Common myeloid progenitor, CD34-positive (primary cell): ENCODE data around the gene TNKS1BP1.

Experiments used
- CTCF ChIA-PET: fragments of 350-600 bp; sonication (Branson Sonifier 250); formaldehyde crosslinking; loops from one replicate; lab custom pipeline; 2021; ENCODE audit warnings: antibody characterized with exemption; lab: Charles Lee
- POLR2A ChIA-PET: fragments of 350-600 bp; sonication (Branson Sonifier 250); formaldehyde crosslinking; loops from one replicate; lab custom pipeline; 2021; ENCODE audit warnings: antibody characterized with exemption; lab: Charles Lee
- DNase-seq, 3 donors: peaks; one replicate each; pipeline versions ENCODE4 v3.0.0 to v3.0.0-alpha.2; 2013
- H3K27ac ChIP-seq, 2 experiments: 1 replicate in 1 of 2; 2 replicates in 1 of 2; pipeline ENCODE4 v1.7.0; 2013; ENCODE audit warnings: inconsistent platforms in 2 of 2, low read length in 2 of 2, mild to moderate bottlenecking in 2 of 2, low read depth in 1 of 2, moderate library complexity in 1 of 2; ENCODE audit not compliant: severe bottlenecking in 2 of 2, insufficient read depth in 1 of 2, poor library complexity in 1 of 2
- H3K27me3 ChIP-seq, 5 experiments: replicated peaks in 2 of 5; 1 replicate in 3 of 5; 2 replicates in 2 of 5; pipeline versions ENCODE4 v1.6.1 to v1.7.0; 2013; ENCODE audit warnings: low read length in 4 of 5, mild to moderate bottlenecking in 2 of 5, moderate library complexity in 2 of 5, inconsistent platforms in 1 of 5; ENCODE audit not compliant: insufficient read depth in 5 of 5, control insufficient read depth in 4 of 5
- H3K36me3 ChIP-seq, 4 experiments: 1 replicate in 2 of 4; 2 replicates in 2 of 4; pipeline versions ENCODE4 v1.6.1 to v1.7.0; 2013; ENCODE audit warnings: low read length in 3 of 4, control low read depth in 1 of 4, mild to moderate bottlenecking in 1 of 4; ENCODE audit not compliant: control insufficient read depth in 4 of 4, insufficient read depth in 4 of 4
- H3K4me1 ChIP-seq, 4 experiments: 1 replicate in 3 of 4; 2 replicates in 1 of 4; pipeline versions ENCODE4 v1.6.1 to v1.7.1; 2013; ENCODE audit warnings: low read length in 3 of 4, mild to moderate bottlenecking in 3 of 4, control low read depth in 1 of 4, inconsistent platforms in 1 of 4, moderate library complexity in 1 of 4; ENCODE audit not compliant: control insufficient read depth in 4 of 4, insufficient read depth in 4 of 4; ENCODE audit errors: control extremely low read depth in 1 of 4
- H3K4me3 ChIP-seq, 7 experiments: 1 replicate in 4 of 7; 2 replicates in 3 of 7; pipeline versions ENCODE4 v1.5.1 to v1.7.0; 2013; ENCODE audit warnings: mild to moderate bottlenecking in 7 of 7, low read length in 6 of 7, moderate library complexity in 6 of 7, inconsistent platforms in 2 of 7, low read depth in 2 of 7, control low read depth in 1 of 7; ENCODE audit not compliant: insufficient read depth in 4 of 7, control insufficient read depth in 1 of 7; ENCODE audit errors: extremely low read depth in 1 of 7
- H3K9me3 ChIP-seq, 5 experiments: 1 replicate in 4 of 5; 2 replicates in 1 of 5; pipeline versions ENCODE4 v1.6.1 to v1.7.1; 2013; ENCODE audit warnings: low read length in 4 of 5, mild to moderate bottlenecking in 2 of 5, inconsistent platforms in 1 of 5, low read depth in 1 of 5, moderate library complexity in 1 of 5; ENCODE audit not compliant: control insufficient read depth in 4 of 5, insufficient read depth in 2 of 5; ENCODE audit errors: control extremely low read depth in 1 of 5
- WGBS: methylation state at CpG from one replicate; pipeline ENCODE4 v1.1.5; 2013; ENCODE audit not compliant: insufficient coverage; 5-methylcytosine and 5-hydroxymethylcytosine counted together

Gene TNKS1BP1

DNA sequence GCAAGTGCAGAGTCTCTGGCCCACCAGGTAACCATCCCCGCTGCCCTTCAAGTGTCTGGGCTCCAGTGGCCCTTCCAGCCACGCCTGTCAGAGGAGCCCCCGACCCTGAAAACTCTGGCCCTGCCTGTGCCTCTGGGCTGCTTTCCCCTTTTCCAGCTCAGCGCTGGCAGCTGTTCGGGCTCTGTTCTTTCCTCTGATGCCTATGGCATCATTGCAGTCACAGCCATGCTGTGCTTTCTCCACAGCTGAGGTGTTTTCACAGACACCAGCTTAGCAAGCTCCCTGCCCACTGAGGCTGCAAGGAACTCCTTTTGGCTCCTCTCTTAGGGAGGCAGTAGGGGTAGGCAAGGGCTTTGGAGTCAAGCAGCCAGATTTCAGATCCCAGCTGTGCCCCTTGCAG, 34.6 kb upstream of the TNKS1BP1 start:
- Histone ChIP-seq H3K36me3 (no peaks in the 10 kb centered on the region), H3K4me3 (no peak overlapping the region), H3K27ac (no peak overlapping the region), H3K9me3 (no peaks in the 10 kb centered on the region), H3K4me1 (peaks cover 16 to 55% (median 40%) of the 10 kb centered on the region in 4 experiments), H3K27me3 (no peaks in the 10 kb centered on the region)
- no peak for DNase-seq
- ChIA-PET POLR2A (no interaction called here), CTCF (interaction anchor here (1.1 to 2.0 kb wide), 4 partner anchors 9 to 98 kb away, joined by 4 to 6 read pairs (median 6); no protein-coding TSS in a partner anchor)
- 95% methylated on average over 5 of the region's 5 CpGs for WGBS

DNA sequence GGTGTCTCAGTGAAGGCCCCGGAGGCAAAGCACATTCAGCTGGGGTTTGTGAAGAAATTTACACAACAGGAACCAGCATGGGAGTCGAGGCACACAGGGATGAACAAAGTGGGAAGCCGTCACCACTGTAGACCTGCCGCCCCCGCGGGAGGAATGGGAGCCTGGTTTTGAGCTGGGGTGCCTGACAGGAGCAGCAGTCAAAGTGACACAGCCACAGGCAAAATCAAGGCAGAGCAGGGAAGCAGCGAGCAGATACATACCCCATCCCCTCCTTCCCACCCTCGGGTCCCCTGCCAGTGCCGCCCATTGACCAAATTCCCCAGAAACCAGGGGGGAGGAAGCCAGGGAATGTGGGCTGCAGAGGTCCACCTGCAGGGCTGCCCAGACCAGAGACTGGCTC, 34.2 kb upstream of the TNKS1BP1 start:
- Histone ChIP-seq H3K9me3 (no peaks in the 10 kb centered on the region), H3K27ac (no peak overlapping the region), H3K4me1 (peaks cover 18 to 59% (median 44%) of the 10 kb centered on the region in 4 experiments), H3K4me3 (no peak overlapping the region), H3K27me3 (no peaks in the 10 kb centered on the region), H3K36me3 (no peaks in the 10 kb centered on the region)
- CTCF ChIA-PET: interaction anchor here (1.1 to 1.6 kb wide), 4 partner anchors 9 to 99 kb away, joined by 4 to 6 read pairs (median 4); partner anchors contain the start of gene PRG3
- POLR2A ChIA-PET: no interaction called here
- DNase-seq: no peak
- 94% methylated on average over 8 of the region's 9 CpGs for WGBS

DNA sequence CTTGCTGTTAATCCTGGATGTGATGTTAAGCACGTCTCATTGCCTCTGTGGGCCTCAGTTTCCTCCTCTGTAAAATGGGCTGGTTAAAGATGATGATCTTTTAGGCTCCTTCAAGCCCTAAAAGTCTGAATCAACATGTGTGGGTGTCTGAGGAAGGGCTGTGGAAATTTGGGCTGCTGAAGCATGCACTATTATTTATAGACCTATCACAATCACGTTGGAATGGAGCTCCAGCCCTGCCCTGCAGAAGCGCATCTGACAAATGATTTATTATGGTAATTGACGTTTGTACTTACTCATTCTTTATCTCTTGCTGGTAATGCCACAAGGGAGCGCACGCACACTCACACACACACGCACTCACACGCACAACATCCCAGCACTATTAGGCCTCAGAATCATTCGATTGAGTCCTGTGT, 33.8 kb upstream of the TNKS1BP1 start:
- Histone ChIP-seq H3K4me1 (peaks cover 21 to 63% (median 49%) of the 10 kb centered on the region in 4 experiments), H3K27me3 (no peaks in the 10 kb centered on the region), H3K4me3 (no peak overlapping the region), H3K27ac (no peak overlapping the region), H3K9me3 (no peaks in the 10 kb centered on the region), H3K36me3 (no peaks in the 10 kb centered on the region)
- CTCF ChIA-PET: interaction anchor here (1.1 to 1.6 kb wide), 4 partner anchors 22 to 99 kb away, joined by 4 to 6 read pairs (median 4); partner anchors contain the start of gene PRG3
- peak in 2 of 3 donors; percentile 49 to 62 for DNase-seq
- POLR2A ChIA-PET: no interaction called here
- WGBS: 56% methylated on average over 4 of the region's 9 CpGs

DNA sequence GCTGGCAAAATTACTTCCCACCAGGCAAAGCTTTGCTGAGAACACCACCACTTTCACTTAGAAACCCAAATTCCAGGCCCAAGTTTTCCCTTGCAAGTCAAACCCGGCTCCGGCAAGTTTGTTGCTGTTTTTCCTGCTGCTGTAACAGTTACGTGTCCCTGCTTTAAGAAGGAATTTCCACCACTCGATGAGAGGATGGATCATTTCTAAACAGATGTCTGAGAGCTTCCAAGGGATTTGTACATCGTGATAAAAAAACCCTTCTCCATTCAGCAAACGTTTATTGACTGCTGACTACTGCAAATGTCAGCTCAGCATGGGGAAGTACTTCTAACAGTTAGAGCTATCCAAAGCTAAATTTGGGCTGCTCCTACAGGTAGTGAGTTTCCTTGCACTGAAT, 33.1 kb upstream of the TNKS1BP1 start:
- Histone ChIP-seq H3K36me3 (no peaks in the 10 kb centered on the region), H3K4me3 (peak overlapping the region in 1 of 7 experiments; percentile 21), H3K27me3 (no peaks in the 10 kb centered on the region), H3K9me3 (no peaks in the 10 kb centered on the region), H3K27ac (no peak overlapping the region), H3K4me1 (peaks cover 26 to 70% (median 56%) of the 10 kb centered on the region in 4 experiments)
- CTCF ChIA-PET: interaction anchor here (0.8 to 1.6 kb wide), 7 partner anchors 12 to 100 kb away, joined by 3 to 6 read pairs (median 3); partner anchors contain the start of gene PRG3
- POLR2A ChIA-PET: no interaction called here
- 58% methylated on average over 6 of the region's 6 CpGs for WGBS
- peak in 2 of 3 donors; percentile 50 to 56 for DNase-seq

DNA sequence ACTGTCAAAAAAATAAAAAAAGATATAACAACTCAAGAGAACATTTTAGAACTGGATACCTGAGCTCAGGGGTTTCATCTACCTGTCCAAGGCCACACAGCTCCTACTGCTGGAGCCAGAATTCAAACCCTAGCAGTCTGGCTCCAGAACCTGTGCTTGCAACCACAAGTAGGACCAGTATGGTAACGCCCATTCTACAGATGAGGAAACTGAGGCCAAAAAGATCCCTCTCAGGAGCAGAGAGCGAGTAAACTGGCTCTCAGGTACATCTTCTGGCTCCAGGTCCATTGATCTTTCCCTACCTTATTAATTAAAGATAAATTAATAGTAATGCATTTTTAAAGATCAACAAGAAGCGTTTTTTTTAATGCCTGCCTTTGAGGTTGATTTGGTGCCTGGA, 32.6 kb upstream of the TNKS1BP1 start:
- no peaks in the 10 kb centered on the region for H3K9me3 ChIP-seq
- H3K4me3 ChIP-seq: no peak overlapping the region
- H3K27ac ChIP-seq: no peak overlapping the region
- ChIA-PET POLR2A (no interaction called here), CTCF (interaction anchor here (0.8 to 1.5 kb wide), 7 partner anchors 11 to 119 kb away, joined by 3 to 4 read pairs (median 3); no protein-coding TSS in a partner anchor)
- H3K4me1 ChIP-seq: peaks cover 26 to 74% (median 60%) of the 10 kb centered on the region in 4 experiments
- H3K27me3 ChIP-seq: no peaks in the 10 kb centered on the region
- no peak for DNase-seq
- H3K36me3 ChIP-seq: no peaks in the 10 kb centered on the region
- WGBS: 67% methylated on average over 1 of the region's 3 CpGs

DNA sequence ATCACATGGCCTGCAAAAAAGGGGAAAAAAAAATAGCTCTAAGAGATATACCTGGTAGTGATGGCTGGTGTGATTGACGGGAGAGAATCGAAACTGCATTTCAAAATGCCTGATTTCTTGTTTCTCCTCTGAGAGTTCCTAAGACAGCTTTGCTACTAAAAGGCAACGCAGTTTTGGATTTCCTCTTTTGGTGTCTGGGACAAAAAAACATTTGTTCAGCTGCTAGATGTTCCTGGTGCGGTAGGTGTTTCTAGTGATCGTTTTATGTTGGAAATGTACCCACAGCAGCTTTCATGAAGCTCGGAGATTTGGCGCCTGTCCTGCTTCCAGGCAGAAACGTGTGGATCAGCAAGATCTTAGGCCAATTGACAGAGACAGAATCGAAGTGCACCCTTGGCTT, 31.5 kb upstream of the TNKS1BP1 start:
- whole genome bisulfite sequencing: 21% methylated on average over 8 of the region's 9 CpGs
- H3K27ac ChIP-seq: peak overlapping the region in 1 of 2 experiments; percentile 63
- ChIA-PET POLR2A (interaction anchor here (0.7 kb wide), 1 partner anchor 1222 kb away, joined by 3 read pairs; no protein-coding TSS in a partner anchor), CTCF (interaction anchor here (0.6 to 1.5 kb wide), 6 partner anchors 9 to 212 kb away, joined by 3 read pairs; no protein-coding TSS in a partner anchor)
- H3K4me3 ChIP-seq: peak overlapping the region in 1 of 7 experiments; percentile 39
- peaks cover 26 to 72% (median 61%) of the 10 kb centered on the region in 4 experiments for H3K4me1 ChIP-seq
- DNase-seq: peak in 2 of 3 donors; percentile 46 to 53
- H3K27me3 ChIP-seq: no peaks in the 10 kb centered on the region
- peaks cover 0 to 2% (median 0%) of the 10 kb centered on the region in 5 experiments for H3K9me3 ChIP-seq
- H3K36me3 ChIP-seq: no peaks in the 10 kb centered on the region

DNA sequence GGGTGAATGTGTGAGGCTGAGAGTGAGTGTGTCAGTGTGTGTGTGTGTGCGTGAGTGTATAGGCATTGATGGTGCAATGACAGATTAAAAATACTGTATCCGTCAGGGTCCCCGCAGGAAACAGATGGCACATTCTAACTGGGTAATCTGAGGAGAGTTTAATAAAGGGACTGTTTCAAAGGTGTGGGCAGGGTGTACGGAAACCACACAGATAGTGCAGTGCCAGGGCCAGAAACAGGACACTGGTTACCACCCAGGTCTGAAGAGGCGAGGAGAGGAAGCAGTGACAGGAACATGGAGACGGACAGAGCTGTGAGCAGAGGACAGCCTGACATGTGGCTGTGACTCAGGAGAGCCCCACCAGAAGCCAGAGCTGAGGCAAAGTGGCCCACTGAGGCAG, 29.9 kb upstream of the TNKS1BP1 start:
- ChIA-PET CTCF (interaction anchor here (1.0 to 1.4 kb wide), 8 partner anchors 25 to 286 kb away, joined by 3 to 5 read pairs (median 4); no protein-coding TSS in a partner anchor), POLR2A (interaction anchor here (0.6 to 0.7 kb wide), 3 partner anchors 15 to 526 kb away, joined by 3 to 4 read pairs (median 4); no protein-coding TSS in a partner anchor)

More for the DNA sequence above, 29.9 kb upstream of the TNKS1BP1 start:
- no peaks in the 10 kb centered on the region for H3K27me3 ChIP-seq
- H3K36me3 ChIP-seq: no peaks in the 10 kb centered on the region
- DNase-seq: peak; percentile 94 to 99 (median 98)
- peaks cover 26 to 74% (median 62%) of the 10 kb centered on the region in 4 experiments for H3K4me1 ChIP-seq
- H3K27ac ChIP-seq: peak overlapping the region; percentile 51 to 56
- peak overlapping the region in 4 of 7 experiments; percentile 28 to 50 (median 30) for H3K4me3 ChIP-seq
- peaks cover 0 to 9% (median 0%) of the 10 kb centered on the region in 5 experiments for H3K9me3 ChIP-seq
- 0% methylated on average over 5 of the region's 6 CpGs for whole genome bisulfite sequencing
